Mesothelial cell of epicardium (in vitro differentiated cells): ENCODE measurements around the gene RNLS. TPM values are rescaled to one million over a fixed set of nuclear protein-coding genes. Genes with fewer than 3 reads are reported as not detected.

Experiments
- DNase-seq, 2 experiments: peaks; one replicate each; pipeline ENCODE4 v3.0.0; 2021; ENCODE audit warnings: low spot score in 2 of 2; ENCODE audit not compliant: unreplicated experiment in 2 of 2
- H3K27ac Mint-ChIP-seq: 2 replicates; pipeline ENCODE4 v1.8.0; 2021; ENCODE audit warnings: mixed read lengths
- H3K27me3 Mint-ChIP-seq: 2 replicates; pipeline ENCODE4 v1.8.0; 2021; ENCODE audit warnings: low read depth, mixed read lengths
- H3K36me3 Mint-ChIP-seq: 2 replicates; pipeline ENCODE4 v1.8.0; 2021; ENCODE audit warnings: mixed read lengths
- H3K4me1 Mint-ChIP-seq: 2 replicates; pipeline ENCODE4 v1.8.0; 2021; ENCODE audit warnings: mixed read lengths
- H3K4me3 Mint-ChIP-seq: 2 replicates; pipeline ENCODE4 v1.8.0; 2021; ENCODE audit warnings: mild to moderate bottlenecking, moderate library complexity, mixed read lengths
- H3K9me3 Mint-ChIP-seq: 2 replicates; pipeline ENCODE4 v1.8.0; 2021; ENCODE audit warnings: mixed read lengths
- total RNA-seq: library from RNA; stranded (reverse); gene quantifications from 3 replicates; pipeline ENCODE4 v1.2.1, GENCODE V29; 2021
- TF ChIP-seq, protein P1 (sequence below): fragments of 200-600 bp; sonication (generic); IDR thresholded peaks from one replicate; pipeline ENCODE4 v1.5.0; 2021; ENCODE audit warnings: antibody characterized with exemption; ENCODE audit not compliant: unreplicated experiment

Gene RNLS
- total RNA-seq, 1 donor from 2014 or later: 9.4 TPM

DNA sequence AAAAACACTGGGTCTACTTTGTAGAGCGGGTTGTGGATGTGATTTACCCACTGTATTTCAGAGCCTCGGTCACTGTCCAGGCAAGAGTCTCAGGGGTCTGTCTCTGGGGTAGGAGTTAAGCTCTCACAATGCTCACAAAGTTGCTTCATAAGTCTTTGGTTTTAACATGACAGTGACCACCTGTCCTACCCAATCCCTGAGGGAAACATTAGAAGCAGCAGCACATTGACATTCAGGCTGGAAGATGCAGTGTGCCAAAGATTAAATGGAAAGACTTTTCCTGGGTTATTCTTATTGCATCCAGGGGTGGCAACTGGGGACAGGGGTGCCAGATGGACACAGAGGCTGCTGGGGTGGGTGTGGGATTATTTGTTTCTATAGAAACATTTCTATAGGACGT lies 330.0 kb downstream of the RNLS start:
- TF ChIP-seq, protein P1, sequence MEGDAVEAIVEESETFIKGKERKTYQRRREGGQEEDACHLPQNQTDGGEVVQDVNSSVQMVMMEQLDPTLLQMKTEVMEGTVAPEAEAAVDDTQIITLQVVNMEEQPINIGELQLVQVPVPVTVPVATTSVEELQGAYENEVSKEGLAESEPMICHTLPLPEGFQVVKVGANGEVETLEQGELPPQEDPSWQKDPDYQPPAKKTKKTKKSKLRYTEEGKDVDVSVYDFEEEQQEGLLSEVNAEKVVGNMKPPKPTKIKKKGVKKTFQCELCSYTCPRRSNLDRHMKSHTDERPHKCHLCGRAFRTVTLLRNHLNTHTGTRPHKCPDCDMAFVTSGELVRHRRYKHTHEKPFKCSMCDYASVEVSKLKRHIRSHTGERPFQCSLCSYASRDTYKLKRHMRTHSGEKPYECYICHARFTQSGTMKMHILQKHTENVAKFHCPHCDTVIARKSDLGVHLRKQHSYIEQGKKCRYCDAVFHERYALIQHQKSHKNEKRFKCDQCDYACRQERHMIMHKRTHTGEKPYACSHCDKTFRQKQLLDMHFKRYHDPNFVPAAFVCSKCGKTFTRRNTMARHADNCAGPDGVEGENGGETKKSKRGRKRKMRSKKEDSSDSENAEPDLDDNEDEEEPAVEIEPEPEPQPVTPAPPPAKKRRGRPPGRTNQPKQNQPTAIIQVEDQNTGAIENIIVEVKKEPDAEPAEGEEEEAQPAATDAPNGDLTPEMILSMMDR: no peak
- no peaks in the 10 kb centered on the region for H3K9me3 Mint-ChIP-seq
- no peak for DNase-seq
- no peaks in the 10 kb centered on the region for H3K36me3 Mint-ChIP-seq
- H3K4me3 Mint-ChIP-seq: no peak overlapping the region
- peaks cover 6% of the 10 kb centered on the region for H3K27me3 Mint-ChIP-seq
- no peak overlapping the region for H3K27ac Mint-ChIP-seq
- peaks cover 3% of the 10 kb centered on the region for H3K4me1 Mint-ChIP-seq

DNA sequence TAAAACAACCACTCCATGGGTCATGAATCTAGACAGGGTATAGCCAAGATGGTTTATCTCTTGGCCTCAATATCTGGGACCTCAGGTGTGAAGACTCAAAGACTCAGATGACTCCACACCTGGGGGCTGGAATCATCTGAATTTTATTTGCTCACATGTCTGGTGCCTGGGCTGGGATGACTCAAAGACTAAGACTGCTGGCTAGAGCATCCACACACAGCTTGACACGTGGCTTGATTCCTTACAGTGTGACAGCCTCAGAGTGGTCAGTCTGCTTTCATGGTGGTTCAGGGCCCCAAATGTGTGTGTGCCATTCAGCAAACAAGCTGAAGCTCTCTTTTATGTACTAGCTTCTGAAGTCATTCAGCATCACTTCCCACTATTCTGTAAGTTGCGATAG lies 333.7 kb downstream of the RNLS start:
- DNase-seq: no peak
- Mint-ChIP-seq H3K9me3 (no peaks in the 10 kb centered on the region), H3K27ac (no peak overlapping the region), H3K4me1 (peaks cover 19% of the 10 kb centered on the region), H3K27me3 (peaks cover 4% of the 10 kb centered on the region), H3K4me3 (no peak overlapping the region), H3K36me3 (no peaks in the 10 kb centered on the region)
- TF ChIP-seq, protein P1: no peak

DNA sequence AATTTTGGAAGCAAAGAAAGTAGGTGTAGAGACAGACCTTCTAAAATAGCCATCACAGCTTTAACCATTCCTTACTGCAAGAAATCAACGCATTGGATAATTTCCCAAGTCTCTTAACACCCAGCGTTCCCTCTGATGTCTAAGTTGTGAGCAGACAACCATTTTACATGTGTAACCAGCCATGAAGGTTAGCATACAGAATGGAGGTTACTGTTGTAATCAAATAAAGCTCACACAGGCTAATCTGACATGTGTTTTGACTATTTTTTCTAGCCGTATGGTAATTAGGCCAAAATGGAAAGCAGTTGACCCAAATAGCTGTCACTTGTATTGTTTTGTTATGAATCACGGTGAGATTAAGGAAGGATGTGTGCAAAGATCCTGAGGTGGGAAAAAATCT lies 336.4 kb downstream of the RNLS start:
- no peaks in the 10 kb centered on the region for H3K9me3 Mint-ChIP-seq

DNA sequence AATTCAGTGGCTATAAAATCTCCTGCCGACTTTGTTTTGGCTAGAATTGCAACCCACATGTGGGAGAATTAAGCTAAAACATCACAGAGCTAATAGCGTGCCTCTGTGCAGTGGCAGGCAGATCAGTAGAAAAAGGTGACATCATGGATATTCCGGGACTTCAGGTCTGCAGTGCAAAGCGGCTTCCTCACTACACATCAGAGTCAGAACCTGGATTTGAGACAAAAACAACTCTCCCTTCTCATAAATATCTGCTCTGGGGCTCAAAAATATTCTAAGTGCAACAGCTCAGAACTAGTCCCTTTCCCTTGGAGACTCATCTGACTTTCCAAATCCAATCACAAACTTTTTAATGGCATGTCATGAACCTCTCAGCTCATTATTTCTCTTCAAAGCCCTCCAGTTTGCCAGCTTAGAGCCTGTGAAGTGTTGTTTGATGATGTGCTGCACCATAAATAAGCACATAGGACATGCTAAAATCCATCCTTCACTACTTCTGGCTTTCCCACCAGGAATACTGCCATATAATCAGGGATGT lies 337.1 kb downstream of the RNLS start:
- Mint-ChIP-seq H3K4me3 (peak overlapping the region; percentile 22), H3K27ac (peak overlapping the region; percentile 63), H3K36me3 (no peaks in the 10 kb centered on the region), H3K4me1 (peaks cover 26% of the 10 kb centered on the region), H3K9me3 (no peaks in the 10 kb centered on the region), H3K27me3 (peaks cover 3% of the 10 kb centered on the region)
- TF ChIP-seq, protein P1: no peak
- no peak for DNase-seq

More for the DNA sequence above, 336.4 kb downstream of the RNLS start:
- H3K36me3 Mint-ChIP-seq: no peaks in the 10 kb centered on the region
- peaks cover 3% of the 10 kb centered on the region for H3K27me3 Mint-ChIP-seq
- H3K4me3 Mint-ChIP-seq: no peak overlapping the region
- DNase-seq: no peak
- TF ChIP-seq, protein P1: no peak
- peak overlapping the region; percentile 1 for H3K27ac Mint-ChIP-seq
- H3K4me1 Mint-ChIP-seq: peaks cover 26% of the 10 kb centered on the region

DNA sequence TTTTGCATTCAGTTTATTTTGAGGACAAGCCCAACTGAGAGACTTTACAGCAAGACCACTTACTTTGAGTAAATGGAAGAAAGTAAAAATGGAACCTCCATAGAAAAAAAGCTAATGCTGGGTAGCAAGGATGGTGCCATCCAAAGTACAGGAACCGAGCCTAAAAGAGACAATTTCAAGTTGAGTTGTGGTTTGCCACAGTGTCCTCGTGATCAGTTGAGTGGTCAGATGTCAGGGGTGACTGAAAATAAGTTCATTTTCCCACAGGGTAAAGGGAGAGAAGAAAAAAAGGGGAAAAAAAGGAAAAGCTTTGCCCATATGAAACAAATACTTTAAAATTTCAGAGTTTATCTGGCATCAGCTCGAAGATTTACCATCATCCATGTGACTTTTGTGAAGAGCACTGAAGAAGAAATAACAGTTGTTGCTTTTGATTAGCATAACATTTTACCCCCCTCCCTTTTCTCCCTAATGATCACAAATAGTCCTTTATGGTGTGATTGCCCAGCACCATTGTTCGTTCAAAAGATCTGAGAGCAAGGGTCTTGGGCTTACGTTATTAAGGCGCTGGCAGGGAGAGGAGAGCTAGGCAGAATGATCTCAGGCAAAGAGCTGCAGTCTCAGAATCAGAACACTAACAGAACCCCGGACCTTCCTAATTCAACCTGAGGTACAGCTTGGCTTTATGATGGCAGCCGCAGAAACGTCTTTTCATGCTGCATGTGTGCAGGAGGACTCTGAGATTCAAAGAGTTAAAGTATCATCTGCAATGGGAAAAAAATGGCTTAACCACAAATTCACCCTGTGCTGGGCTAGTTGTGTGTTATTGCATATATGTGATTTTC lies 338.1 kb downstream of the RNLS start:
- Mint-ChIP-seq H3K27ac (no peak overlapping the region), H3K9me3 (no peaks in the 10 kb centered on the region), H3K36me3 (no peaks in the 10 kb centered on the region), H3K27me3 (peaks cover 3% of the 10 kb centered on the region), H3K4me3 (no peak overlapping the region), H3K4me1 (peaks cover 29% of the 10 kb centered on the region)
- TF ChIP-seq, protein P1: no peak
- no peak for DNase-seq
